ENCODE measurements around the gene SETD1B.
A peak's percentile ranks its signal among the peaks of the same experiment; 100 is the strongest.

Gene SETD1B

DNA sequence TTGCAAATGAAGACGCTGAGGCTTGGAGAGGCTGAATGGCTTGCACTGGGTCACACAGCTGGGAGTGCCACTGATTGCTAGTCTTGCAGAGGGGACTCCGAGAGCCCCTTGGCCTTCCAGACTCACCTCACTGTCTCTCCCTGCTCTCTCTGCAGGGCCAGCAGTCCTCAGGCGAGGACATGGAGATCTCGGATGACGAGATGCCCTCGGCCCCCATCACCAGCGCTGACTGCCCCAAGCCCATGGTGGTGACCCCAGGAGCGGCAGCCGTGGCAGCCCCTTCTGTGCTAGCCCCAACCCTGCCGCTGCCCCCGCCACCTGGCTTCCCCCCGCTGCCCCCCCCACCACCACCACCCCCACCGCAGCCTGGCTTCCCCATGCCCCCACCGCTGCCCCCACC lies 10.1 kb downstream of the SETD1B start:
- intact Hi-C loops (cut with DNase I; ENCODE audit: low total_unique reads): loop anchor here (5.0 kb wide), 1 partner anchor 73 kb away; the partner anchor contains the start of gene PSMD9
- no peak for DNase-seq
- H3K27me3 ChIP-seq: no peaks in the 10 kb centered on the region
- H3K4me3 ChIP-seq: no peak overlapping the region
- peaks cover 65 to 78% (median 70%) of the 10 kb centered on the region in 3 donors for H3K36me3 ChIP-seq
- H3K27ac ChIP-seq: no peak overlapping the region
- no peak for TF ChIP-seq CTCF (IDR thresholded peaks at IDR 0.05)
- peaks cover 0 to 43% (median 39%) of the 10 kb centered on the region in 4 donors for H3K4me1 ChIP-seq
- no peaks in the 10 kb centered on the region for H3K9me3 ChIP-seq

GRCh38 chr12:121814429-121815119 lies 10.8 kb downstream of the SETD1B start:
- Histone ChIP-seq H3K27me3 (no peaks in the 10 kb centered on the region), H3K4me3 (no peak overlapping the region), H3K4me1 (peaks cover 0 to 43% (median 39%) of the 10 kb centered on the region in 4 donors), H3K36me3 (peaks cover 68 to 78% (median 70%) of the 10 kb centered on the region in 3 donors), H3K9me3 (no peaks in the 10 kb centered on the region), H3K27ac (no peak overlapping the region)
- peak in 1 of 2 donors; percentile 67 for DNase-seq
- intact Hi-C loops (cut with DNase I; ENCODE audit: low total_unique reads): loop anchor here (5.0 kb wide), 1 partner anchor 73 kb away; the partner anchor contains the start of gene PSMD9
- no peak for TF ChIP-seq CTCF (IDR thresholded peaks at IDR 0.05)

- intact Hi-C loops (cut with DNase I; ENCODE audit: low total_unique reads): no loop called here
- Histone ChIP-seq H3K4me3 (no peak overlapping the region), H3K9me3 (no peaks in the 10 kb centered on the region), H3K27me3 (no peaks in the 10 kb centered on the region), H3K4me1 (peaks cover 0 to 37% (median 34%) of the 10 kb centered on the region in 4 donors), H3K27ac (no peak overlapping the region), H3K36me3 (peaks cover 68 to 78% (median 70%) of the 10 kb centered on the region in 3 donors)
- no peak for TF ChIP-seq CTCF (IDR thresholded peaks at IDR 0.05)
- DNase-seq: no peak
These were observed 11.5 kb downstream of the SETD1B start for GRCh38 chr12:121815263-121815662.

GRCh38 chr12:121816925-121817647 lies 13.3 kb downstream of the SETD1B start:
- no peaks in the 10 kb centered on the region for H3K27me3 ChIP-seq
- no peaks in the 10 kb centered on the region for H3K9me3 ChIP-seq
- peaks cover 0 to 20% (median 19%) of the 10 kb centered on the region in 4 donors for H3K4me1 ChIP-seq
- peaks cover 75 to 88% (median 77%) of the 10 kb centered on the region in 3 donors for H3K36me3 ChIP-seq
- no peak for DNase-seq
- H3K27ac ChIP-seq: no peak overlapping the region
- TF ChIP-seq CTCF (IDR thresholded peaks at IDR 0.05): no peak
- intact Hi-C loops (cut with DNase I; ENCODE audit: low total_unique reads): no loop called here
- no peak overlapping the region for H3K4me3 ChIP-seq

DNA sequence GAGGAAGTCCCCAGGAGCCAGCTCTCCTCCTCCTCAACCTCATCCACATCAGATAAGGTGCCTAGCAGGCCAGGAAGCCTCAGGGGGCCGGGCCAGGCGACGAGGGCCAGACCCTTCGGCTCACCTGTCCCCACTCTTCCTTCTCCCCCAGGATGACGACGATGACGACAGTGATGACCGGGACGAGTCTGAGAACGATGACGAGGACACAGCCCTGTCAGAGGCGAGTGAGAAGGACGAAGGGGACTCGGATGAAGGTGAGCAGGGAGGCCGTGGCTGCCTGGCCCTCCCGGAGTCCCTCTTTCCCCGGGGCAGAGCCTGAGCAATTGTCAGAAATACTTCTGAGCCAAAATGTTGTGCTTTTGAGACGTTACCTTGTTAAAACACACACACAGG lies 13.8 kb downstream of the SETD1B start:
- DNase-seq: no peak
- Histone ChIP-seq H3K27ac (no peak overlapping the region), H3K9me3 (no peaks in the 10 kb centered on the region), H3K36me3 (peaks cover 80 to 93% (median 83%) of the 10 kb centered on the region in 3 donors), H3K4me3 (no peak overlapping the region), H3K4me1 (peaks cover 0 to 15% (median 13%) of the 10 kb centered on the region in 4 donors), H3K27me3 (no peaks in the 10 kb centered on the region)
- intact Hi-C loops (cut with DNase I; ENCODE audit: low total_unique reads): no loop called here
- no peak for TF ChIP-seq CTCF (IDR thresholded peaks at IDR 0.05)

Data from tibial artery (tissue), 4 donors.